Heart right ventricle (tissue), 16 donors: Measurements from ENCODE around the gene KCNJ14. TPM values are rescaled to one million over a fixed set of nuclear protein-coding genes. Genes with fewer than 3 reads are reported as not detected.

Experiments
- ATAC-seq, 8 donors: fragments of 200-7000 bp; cut with Tn5 transposase; one replicate each; pipeline ENCODE4 v1.9.1; 2020; ENCODE audit warnings: mild to moderate bottlenecking in 8 of 8, moderate library complexity in 8 of 8, moderate number of reproducible peaks in 1 of 8
- DNase-seq, 2 donors: peaks; one replicate each; pipeline ENCODE4 v3.0.0-alpha.2; 2020
- H3K27ac ChIP-seq, 10 donors: fragments of 200-600 bp; sonication (generic) in 2 of 10; one replicate each; pipeline versions ENCODE4 v1.5.0 to v1.8.0; 2020 to 2022; ENCODE audit warnings: mild to moderate bottlenecking in 3 of 10
- H3K27me3 ChIP-seq, 7 donors: fragments of 200-600 bp; one replicate each; pipeline ENCODE4 v1.8.0; 2021 to 2022; ENCODE audit warnings: mild to moderate bottlenecking in 2 of 7
- H3K36me3 ChIP-seq, 9 donors: fragments of 200-600 bp; sonication (generic) in 1 of 9; one replicate each; pipeline versions ENCODE4 v1.5.0 to v1.8.0; 2020 to 2022; ENCODE audit warnings: mild to moderate bottlenecking in 2 of 9
- H3K4me1 ChIP-seq, 9 donors: fragments of 200-600 bp; sonication (generic) in 1 of 9; one replicate each; pipeline versions ENCODE4 v1.5.0 to v1.8.0; 2020 to 2022; ENCODE audit warnings: mild to moderate bottlenecking in 4 of 9
- H3K4me3 ChIP-seq, 10 donors: fragments of 200-600 bp; sonication (generic) in 2 of 10; one replicate each; pipeline versions ENCODE4 v1.5.0 to v1.8.0; 2020 to 2022; ENCODE audit warnings: mild to moderate bottlenecking in 7 of 10, moderate library complexity in 2 of 10
- H3K9me3 ChIP-seq, 11 donors: fragments of 200-600 bp in 10 of 11; sonication (generic) in 2 of 11; one replicate each; pipeline versions ENCODE4 v1.5.0 to v1.8.0; 2013 to 2022; ENCODE audit warnings: mild to moderate bottlenecking in 2 of 11, control low read depth in 1 of 11, moderate library complexity in 1 of 11
- CTCF ChIP-seq, 9 donors: fragments of 200-600 bp; sonication (generic) in 2 of 9; IDR thresholded peaks; one replicate each; pipeline versions ENCODE4 v1.5.0 to v1.8.0; 2021 to 2022; ENCODE audit warnings: antibody characterized with exemption in 9 of 9, mild to moderate bottlenecking in 5 of 9, moderate library complexity in 1 of 9
- WGBS, 2 donors: extraction: QIAGEN DNeasy Blood & Tissue Kit; methylation state at CpG; one replicate each; pipeline ENCODE4 v1.1.7; 2013; ENCODE audit warnings: inconsistent platforms in 1 of 2; 5-methylcytosine and 5-hydroxymethylcytosine counted together
- intact Hi-C, 10 donors: fragments of 100-400 bp; cut with DNase I; formaldehyde crosslinking; loops; one replicate each; pipeline versions ENCODE4 v1.11.1 to v1.14.2; 2022
- polyA plus RNA-seq, 2 donors: library from polyadenylated mRNA; stranded (reverse); fragments of 200-250 nt; gene quantifications; one replicate each; pipeline ENCODE4 v1.2.3, GENCODE V29; 2013
- total RNA-seq, 10 donors: library from RNA; stranded (reverse); fragmentation: NEBNext Ultra II Directional in 3 of 10; extraction: Animal tissue kit (Norgen Biotek cat#: 25700) in 3 of 10; gene quantifications; one replicate each; pipeline versions ENCODE4 v1.2.1 to v1.2.4, GENCODE V29; 2021 to 2023
- donor health status: Arrhythmogenic right ventricular cardiomyopathy.
- donor health status: ischemic (EF 13 %, LVEDD 7.1; RV severe dilation, severe dysfunction).
- donor health status: healthy with polysubstance abuse.
- donor health status: DM: no; HTN: yes; CAD: no.
- donor health status: DM: no; HTN: no; CAD: no.
- donor health status: ischemic (EF 25% LVEDD 6.9; RV normal size, moderate dysfunction).
- donor health status: ischemic (EF 25% LVEDD 5.7; RV mildly dilated, moderate dysfunction).
- donor health status: healthy.
- donor health status: DM: yes; HTN: yes; CAD: no.
- donor health status: Ischemic cardiomyopathy.
- donor health status: ischemic (EF 35%, LVEDD 5.7; RV mildly dilated, moderate dysfunction).
- donor health status: nonischemic (EF 11% LVEDD 7.7; RV severe dilation, severe dysfunction).
- donor health status: DM: yes; HTN: yes; CAD: no.
- donor health status: PGD.
- donor health status: ischemic (EF 29% LVEDD 5.4; RV normal size, mild dysfunction).
- donor health status: nonischemic (EF 23%, LVEDD 6.1; RV moderate dilation, normal function).

The KCNJ14 gene
- total and polyA plus RNA-seq, 12 donors: 0.13 to 0.52 (median 0.30) TPM

- 76 to 90% methylated on average over 7 of the region's 7 CpGs for WGBS, 2 donors
- DNase-seq: no peak
- Histone ChIP-seq H3K36me3 (no peaks in the 10 kb centered on the region), H3K4me3 (no peak overlapping the region), H3K27ac (no peak overlapping the region), H3K4me1 (peaks cover 0 to 15% (median 6%) of the 10 kb centered on the region in 9 donors), H3K27me3 (peaks cover 4 to 38% (median 24%) of the 10 kb centered on the region in 7 donors), H3K9me3 (no peaks in the 10 kb centered on the region)
- no peak for TF ChIP-seq CTCF (IDR thresholded peaks at IDR 0.05)
- no peak for ATAC-seq
- intact Hi-C loops: loop anchor here in 5 of 10 donors (5.0 kb wide), 2 partner anchors 74 to 79 kb away; no protein-coding TSS in a partner anchor
Observed at GRCh38 chr19:48507911-48508439, 52.6 kb downstream of the KCNJ14 start.

- Histone ChIP-seq H3K4me3 (no peak overlapping the region), H3K9me3 (no peaks in the 10 kb centered on the region), H3K27me3 (peaks cover 4 to 46% (median 32%) of the 10 kb centered on the region in 7 donors), H3K36me3 (no peaks in the 10 kb centered on the region), H3K4me1 (peaks cover 0 to 24% (median 11%) of the 10 kb centered on the region in 9 donors), H3K27ac (no peak overlapping the region)
- TF ChIP-seq CTCF (IDR thresholded peaks at IDR 0.05): no peak
- DNase-seq (no peak), ATAC-seq (no peak)
- intact Hi-C loops: loop anchor here in 5 of 10 donors (5.0 kb wide), 2 partner anchors 73 to 78 kb away; no protein-coding TSS in a partner anchor
- WGBS, 2 donors: 80 to 83% methylated on average over 32 of the region's 32 CpGs
Observed at GRCh38 chr19:48508729-48509411, 53.5 kb downstream of the KCNJ14 start.

- no peaks in the 10 kb centered on the region for H3K9me3 ChIP-seq
- no peak overlapping the region for H3K27ac ChIP-seq
- no peaks in the 10 kb centered on the region for H3K36me3 ChIP-seq
- no peak for TF ChIP-seq CTCF (IDR thresholded peaks at IDR 0.05)
- H3K4me1 ChIP-seq: peaks cover 0 to 27% (median 12%) of the 10 kb centered on the region in 9 donors
- WGBS, 2 donors: 72 to 78% methylated on average over 11 to 12 of the region's 12 CpGs
- H3K4me3 ChIP-seq: no peak overlapping the region
- no peak for DNase-seq
- no peak for ATAC-seq
- intact Hi-C loops: loop anchor here in 7 of 10 donors (2.0 to 5.0 kb wide), 3 partner anchors 65 to 78 kb away; no protein-coding TSS in a partner anchor
- peaks cover 4 to 48% (median 35%) of the 10 kb centered on the region in 7 donors for H3K27me3 ChIP-seq
Observed at GRCh38 chr19:48509467-48510194, 54.3 kb downstream of the KCNJ14 start.
